ENCODE results near the gene CNOT4.

CNOT4 gene

DNA sequence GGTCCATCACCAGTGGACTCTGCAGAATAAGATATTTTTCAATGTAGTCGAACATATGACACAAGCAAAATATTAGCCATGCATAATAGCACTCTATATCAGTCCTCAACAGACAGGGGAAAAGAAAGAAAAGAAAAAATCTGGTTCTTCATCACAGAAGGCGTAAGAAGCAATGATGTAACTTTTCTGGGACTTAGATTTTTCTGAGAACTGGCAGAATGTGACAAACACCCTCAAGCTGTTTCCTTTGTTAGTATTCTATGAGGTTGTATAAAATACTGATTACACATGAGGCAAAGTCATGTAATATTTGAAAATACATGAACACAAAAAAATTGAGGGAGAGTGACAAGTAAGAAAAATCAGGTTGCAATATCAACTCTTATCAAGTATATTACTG is 84.9 kb downstream of the CNOT4 start:
- peaks cover 0 to 2% of the 10 kb centered on the region in 2 donors for H3K4me1 ChIP-seq (ENCODE audit: control insufficient read depth in 2 of 2, insufficient read depth in 1 of 2, low read depth in 1 of 2, low read length in 2 of 2)
- WGBS, 2 donors (ENCODE audit: extremely low coverage in 2 of 2, insufficient read length in 2 of 2, insufficient replicate concordance in 1 of 2) = no CpG with 5 or more reads among the region's 2 CpGs
- no peak overlapping the region for H3K27ac ChIP-seq (replicated peaks; ENCODE audit: low read length)
- H3K79me1 ChIP-seq (ENCODE audit: low read depth, low read length) = peaks cover 2% of the 10 kb centered on the region
- H3K4me2 ChIP-seq (ENCODE audit: insufficient read depth, low read length, poor library complexity, severe bottlenecking) = no peak overlapping the region
- peaks cover 0 to 10% of the 10 kb centered on the region in 2 donors for H3K36me3 ChIP-seq (replicated peaks in 1 of 2; ENCODE audit: control insufficient read depth in 2 of 2, insufficient read depth in 2 of 2, low read length in 2 of 2)
- H2BK120ac ChIP-seq (ENCODE audit: low read depth, low read length) = no peak overlapping the region
- no peak overlapping the region for H3K4ac ChIP-seq (ENCODE audit: low read length)
- no peak for DNase-seq (ENCODE audit: low spot score)
- no peak overlapping the region for H4K91ac ChIP-seq (ENCODE audit: low read depth, low read length, poor library complexity)
- no peak overlapping the region for H2BK12ac ChIP-seq (ENCODE audit: low read length)
- no peak overlapping the region for H2BK5ac ChIP-seq (ENCODE audit: low read length)
- H2AK5ac ChIP-seq (ENCODE audit: low read depth, low read length) = no peak overlapping the region
- no peak overlapping the region for H2BK15ac ChIP-seq (ENCODE audit: low read length)
- no peak overlapping the region for H4K8ac ChIP-seq (ENCODE audit: low read depth, low read length)
- H3K18ac ChIP-seq (ENCODE audit: low read length) = no peak overlapping the region
- H2AFZ ChIP-seq (ENCODE audit: low read length) = no peak overlapping the region
- H3K9me3 ChIP-seq (replicated peaks in 1 of 2; ENCODE audit: control insufficient read depth in 2 of 2, insufficient read depth in 1 of 2, low read depth in 1 of 2, low read length in 2 of 2) = no peaks in the 10 kb centered on the region
- no peaks in the 10 kb centered on the region for H3K27me3 ChIP-seq (ENCODE audit: control insufficient read depth in 3 of 3, insufficient read depth in 3 of 3, low read depth in 1 of 3, low read length in 3 of 3)
- H3K9ac ChIP-seq (ENCODE audit: low read depth, low read length, poor library complexity) = no peak overlapping the region
- no peak overlapping the region for H3K14ac ChIP-seq (ENCODE audit: low read length)
- H3K4me3 ChIP-seq (ENCODE audit: low read length in 2 of 2) = no peak overlapping the region
- no peak overlapping the region for H3K23ac ChIP-seq (ENCODE audit: low read depth, low read length, poor library complexity)

DNA sequence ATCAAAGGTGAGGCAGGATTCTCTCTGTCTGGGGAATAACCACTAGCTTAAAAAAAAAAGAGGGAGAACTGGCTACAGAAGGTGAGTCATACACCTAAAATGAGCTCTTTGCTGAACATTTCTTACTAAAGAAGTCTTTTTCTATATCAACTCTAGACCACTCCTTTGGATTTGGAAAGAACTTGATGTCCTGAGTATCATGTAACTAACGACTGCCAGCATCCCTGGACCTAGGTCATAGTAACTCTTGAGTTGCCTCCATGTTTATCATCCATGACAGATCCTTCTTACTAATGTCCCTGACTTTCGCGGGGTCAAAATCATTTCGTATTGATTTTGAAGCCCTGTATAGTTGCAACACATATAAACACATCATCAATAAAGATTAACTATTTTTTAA is 89.1 kb downstream of the CNOT4 start:
- Histone ChIP-seq H2AK5ac (ENCODE audit: low read depth, low read length) (no peak overlapping the region), H3K9ac (ENCODE audit: low read depth, low read length, poor library complexity) (no peak overlapping the region), H2BK5ac (ENCODE audit: low read length) (no peak overlapping the region), H4K91ac (ENCODE audit: low read depth, low read length, poor library complexity) (no peak overlapping the region), H2AFZ (ENCODE audit: low read length) (no peak overlapping the region), H2BK15ac (ENCODE audit: low read length) (no peak overlapping the region), H3K4me2 (ENCODE audit: insufficient read depth, low read length, poor library complexity, severe bottlenecking) (no peak overlapping the region), H3K4me1 (ENCODE audit: control insufficient read depth in 2 of 2, insufficient read depth in 1 of 2, low read depth in 1 of 2, low read length in 2 of 2) (no peaks in the 10 kb centered on the region), H2BK12ac (ENCODE audit: low read length) (no peak overlapping the region), H3K79me1 (ENCODE audit: low read depth, low read length) (no peaks in the 10 kb centered on the region), H3K36me3 (replicated peaks in 1 of 2; ENCODE audit: control insufficient read depth in 2 of 2, insufficient read depth in 2 of 2, low read length in 2 of 2) (peaks cover 0 to 34% of the 10 kb centered on the region in 2 donors), H3K18ac (ENCODE audit: low read length) (no peak overlapping the region), H3K4me3 (ENCODE audit: low read length in 2 of 2) (no peak overlapping the region), H3K14ac (ENCODE audit: low read length) (no peak overlapping the region), H3K9me3 (replicated peaks in 1 of 2; ENCODE audit: control insufficient read depth in 2 of 2, insufficient read depth in 1 of 2, low read depth in 1 of 2, low read length in 2 of 2) (no peaks in the 10 kb centered on the region), H2BK120ac (ENCODE audit: low read depth, low read length) (no peak overlapping the region), H3K27me3 (ENCODE audit: control insufficient read depth in 3 of 3, insufficient read depth in 3 of 3, low read depth in 1 of 3, low read length in 3 of 3) (no peaks in the 10 kb centered on the region), H3K27ac (replicated peaks; ENCODE audit: low read length) (no peak overlapping the region), H3K23ac (ENCODE audit: low read depth, low read length, poor library complexity) (no peak overlapping the region), H4K8ac (ENCODE audit: low read depth, low read length) (no peak overlapping the region), H3K4ac (ENCODE audit: low read length) (no peak overlapping the region)
- WGBS, 2 donors (ENCODE audit: extremely low coverage in 2 of 2, insufficient read length in 2 of 2, insufficient replicate concordance in 1 of 2) = no CpG with 5 or more reads among the region's 4 CpGs
- DNase-seq (ENCODE audit: low spot score) = no peak

DNA sequence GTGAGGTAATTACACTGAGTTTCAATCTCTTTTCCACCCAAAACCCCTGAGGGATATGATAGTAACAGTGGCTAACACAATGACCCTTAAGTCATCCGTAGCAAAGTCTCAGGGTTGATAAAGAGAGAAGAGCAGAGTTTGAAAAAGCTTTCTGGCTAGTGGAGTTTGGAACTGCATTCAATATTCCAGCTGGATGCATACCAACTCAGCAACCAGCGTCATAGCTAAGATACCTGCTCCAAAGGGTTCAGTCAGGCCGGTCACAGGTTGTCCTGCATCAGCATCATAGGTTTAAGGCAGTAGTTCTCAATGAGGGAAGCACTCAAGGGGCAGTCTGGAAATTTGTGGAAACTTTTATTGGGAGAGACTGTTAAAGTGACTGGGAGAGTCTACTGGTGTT is 93.5 kb downstream of the CNOT4 start:
- no peak overlapping the region for H3K27ac ChIP-seq (replicated peaks; ENCODE audit: low read length)
- no peak overlapping the region for H2BK120ac ChIP-seq (ENCODE audit: low read depth, low read length)
- DNase-seq (ENCODE audit: low spot score) = no peak
- H2AFZ ChIP-seq (ENCODE audit: low read length) = no peak overlapping the region
- no peak overlapping the region for H2BK15ac ChIP-seq (ENCODE audit: low read length)
- no peaks in the 10 kb centered on the region for H3K79me1 ChIP-seq (ENCODE audit: low read depth, low read length)
- no peak overlapping the region for H3K18ac ChIP-seq (ENCODE audit: low read length)
- no peak overlapping the region for H2AK5ac ChIP-seq (ENCODE audit: low read depth, low read length)
- no CpG with 5 or more reads among the region's 3 CpGs for WGBS, 2 donors (ENCODE audit: extremely low coverage in 2 of 2, insufficient read length in 2 of 2, insufficient replicate concordance in 1 of 2)
- H2BK5ac ChIP-seq (ENCODE audit: low read length) = no peak overlapping the region
- no peak overlapping the region for H3K23ac ChIP-seq (ENCODE audit: low read depth, low read length, poor library complexity)
- H4K8ac ChIP-seq (ENCODE audit: low read depth, low read length) = no peak overlapping the region
- peaks cover 0 to 49% of the 10 kb centered on the region in 2 donors for H3K36me3 ChIP-seq (replicated peaks in 1 of 2; ENCODE audit: control insufficient read depth in 2 of 2, insufficient read depth in 2 of 2, low read length in 2 of 2)
- no peak overlapping the region for H3K4ac ChIP-seq (ENCODE audit: low read length)
- H4K91ac ChIP-seq (ENCODE audit: low read depth, low read length, poor library complexity) = no peak overlapping the region
- H3K4me1 ChIP-seq (ENCODE audit: control insufficient read depth in 2 of 2, insufficient read depth in 1 of 2, low read depth in 1 of 2, low read length in 2 of 2) = no peaks in the 10 kb centered on the region
- no peak overlapping the region for H2BK12ac ChIP-seq (ENCODE audit: low read length)
- no peak overlapping the region for H3K14ac ChIP-seq (ENCODE audit: low read length)
- no peaks in the 10 kb centered on the region for H3K9me3 ChIP-seq (replicated peaks in 1 of 2; ENCODE audit: control insufficient read depth in 2 of 2, insufficient read depth in 1 of 2, low read depth in 1 of 2, low read length in 2 of 2)
- H3K4me2 ChIP-seq (ENCODE audit: insufficient read depth, low read length, poor library complexity, severe bottlenecking) = no peak overlapping the region
- no peak overlapping the region for H3K4me3 ChIP-seq (ENCODE audit: low read length in 2 of 2)
- no peak overlapping the region for H3K9ac ChIP-seq (ENCODE audit: low read depth, low read length, poor library complexity)
- H3K27me3 ChIP-seq (ENCODE audit: control insufficient read depth in 3 of 3, insufficient read depth in 3 of 3, low read depth in 1 of 3, low read length in 3 of 3) = no peaks in the 10 kb centered on the region

DNA sequence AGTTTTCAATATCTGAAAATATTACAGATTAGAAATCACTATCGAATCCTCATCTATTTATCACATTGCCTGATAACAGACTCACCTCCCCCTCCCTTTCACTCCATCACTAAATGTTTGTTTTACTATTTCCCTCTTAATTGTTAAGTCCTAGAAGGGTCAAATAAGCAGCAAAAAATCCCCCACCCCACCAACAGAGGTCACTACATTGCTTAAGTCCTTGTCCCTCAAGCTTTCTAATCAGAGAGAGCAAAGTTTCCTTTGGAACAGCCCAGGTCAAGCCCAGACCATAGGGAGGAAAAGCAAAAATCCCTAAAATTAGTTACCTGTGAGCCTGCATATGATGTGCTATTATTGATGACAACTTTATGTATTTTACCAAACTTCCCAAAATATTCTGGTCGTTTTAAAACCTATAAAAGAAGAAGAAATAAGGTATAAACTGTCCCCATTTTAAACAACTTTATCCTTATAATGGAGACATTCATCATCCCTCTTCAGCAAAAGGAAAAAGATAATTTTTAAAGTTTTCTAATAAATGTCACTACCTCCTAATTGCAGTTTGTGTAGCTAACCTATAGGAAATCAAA is 95.0 kb downstream of the CNOT4 start:
- no peak overlapping the region for H4K91ac ChIP-seq (ENCODE audit: low read depth, low read length, poor library complexity)
- DNase-seq (ENCODE audit: low spot score) = peak; percentile 48
- no peak overlapping the region for H2AFZ ChIP-seq (ENCODE audit: low read length)
- H3K79me1 ChIP-seq (ENCODE audit: low read depth, low read length) = no peaks in the 10 kb centered on the region
- no peak overlapping the region for H2AK5ac ChIP-seq (ENCODE audit: low read depth, low read length)
- H3K14ac ChIP-seq (ENCODE audit: low read length) = no peak overlapping the region
- H3K4me2 ChIP-seq (ENCODE audit: insufficient read depth, low read length, poor library complexity, severe bottlenecking) = no peak overlapping the region
- no peaks in the 10 kb centered on the region for H3K9me3 ChIP-seq (replicated peaks in 1 of 2; ENCODE audit: control insufficient read depth in 2 of 2, insufficient read depth in 1 of 2, low read depth in 1 of 2, low read length in 2 of 2)
- H2BK15ac ChIP-seq (ENCODE audit: low read length) = no peak overlapping the region
- no peaks in the 10 kb centered on the region for H3K27me3 ChIP-seq (ENCODE audit: control insufficient read depth in 3 of 3, insufficient read depth in 3 of 3, low read depth in 1 of 3, low read length in 3 of 3)
- peaks cover 0 to 49% of the 10 kb centered on the region in 2 donors for H3K36me3 ChIP-seq (replicated peaks in 1 of 2; ENCODE audit: control insufficient read depth in 2 of 2, insufficient read depth in 2 of 2, low read length in 2 of 2)
- H2BK120ac ChIP-seq (ENCODE audit: low read depth, low read length) = no peak overlapping the region
- no peak overlapping the region for H2BK5ac ChIP-seq (ENCODE audit: low read length)
- H3K4me3 ChIP-seq (ENCODE audit: low read length in 2 of 2) = no peak overlapping the region
- no peak overlapping the region for H3K9ac ChIP-seq (ENCODE audit: low read depth, low read length, poor library complexity)
- H3K23ac ChIP-seq (ENCODE audit: low read depth, low read length, poor library complexity) = no peak overlapping the region
- H4K8ac ChIP-seq (ENCODE audit: low read depth, low read length) = no peak overlapping the region
- no CpG with 5 or more reads among the region's 2 CpGs for WGBS, 2 donors (ENCODE audit: extremely low coverage in 2 of 2, insufficient read length in 2 of 2, insufficient replicate concordance in 1 of 2)
- H2BK12ac ChIP-seq (ENCODE audit: low read length) = no peak overlapping the region
- H3K4me1 ChIP-seq (ENCODE audit: control insufficient read depth in 2 of 2, insufficient read depth in 1 of 2, low read depth in 1 of 2, low read length in 2 of 2) = no peaks in the 10 kb centered on the region
- no peak overlapping the region for H3K4ac ChIP-seq (ENCODE audit: low read length)
- no peak overlapping the region for H3K18ac ChIP-seq (ENCODE audit: low read length)
- H3K27ac ChIP-seq (replicated peaks; ENCODE audit: low read length) = no peak overlapping the region

Measured in neuronal stem cell (in vitro differentiated cells).